ENCODE data around the gene TECTB. TPM values are rescaled to one million over a fixed set of nuclear protein-coding genes. Genes with fewer than 3 reads are reported as not detected.

Gene TECTB
- total and polyA plus RNA-seq, 9 of the 15 experiments (the other 6 are each of a cell fraction or from before 2014, with no cell fraction given), result not detected

GRCh38 chr10:112345202-112345601 is 62.0 kb downstream of the TECTB start (continued):
- no peak for TF ChIP-seq IRF1 (CRISPR knock-in tag; IDR thresholded peaks at IDR 0.05; ENCODE audit: borderline replicate concordance)
- TF ChIP-seq ETS2 (tag; IDR thresholded peaks at IDR 0.05; ENCODE audit: borderline replicate concordance, poor library complexity, severe bottlenecking), result no peak

- no TSS peak for BruUV-seq (replicated peaks)
- Histone ChIP-seq H3K79me2 (ENCODE audit: control insufficient read depth, insufficient read depth, low read length) (no peaks in the 10 kb centered on the region), H3K9me3 (replicated peaks; ENCODE audit: control insufficient read depth, insufficient read depth, low read depth, low read length) (no peaks in the 10 kb centered on the region), H3K36me3 (ENCODE audit: control insufficient read depth, insufficient read depth, low read length) (no peaks in the 10 kb centered on the region), H3K9me1 (ENCODE audit: control insufficient read depth, insufficient read depth, low read length) (no peaks in the 10 kb centered on the region), H2AFZ (ENCODE audit: low read depth, low read length) (no peak overlapping the region), H3K27me3 (ENCODE audit: control insufficient read depth in 2 of 2, insufficient read depth in 2 of 2, low read length in 2 of 2) (peaks cover 0 to 23% of the 10 kb centered on the region in 2 experiments; a peak in 2 of 5 replicates), H3K4me3 (no peak overlapping the region), H3K4me1 (replicated peaks in 1 of 2; ENCODE audit: control insufficient read depth in 2 of 2, insufficient read depth in 2 of 2, low read length in 2 of 2) (0 out of 5 replicates have a peak, but pooled peaks cover 0 to 6% of the 10 kb centered on the region in 2 experiments), H3K9ac (ENCODE audit: insufficient read depth in 1 of 2, low read depth in 2 of 2, low read length in 2 of 2) (no peak overlapping the region), H3K27ac (ENCODE audit: extremely low read depth, low read depth, low read length) (no peak overlapping the region), H3K4me2 (ENCODE audit: insufficient read depth, low read length) (no peak overlapping the region), H4K20me1 (replicated peaks; ENCODE audit: control insufficient read depth, insufficient read depth, low read length) (no peaks in the 10 kb centered on the region; the same call in 1 of the 2 replicates)
- no peak for ATAC-seq
- in situ Hi-C loops (cut with MboI) (no loop called here), intact Hi-C loops (cut with micrococcal nuclease) (no loop called here)
- ChIA-PET POLR2A (no interaction called here), CTCF (ENCODE audit: low intra/inter-chr PET ratio) (no interaction called here)
- no peak for DNase-seq (ENCODE audit: extremely low read depth in 1 of 4, low spot score in 3 of 4)
- FAIRE-seq, result no peak
- 5% methylated on average over 9 of the region's 9 CpGs for WGBS (ENCODE audit: insufficient coverage, low coverage, missing lambda C conversion rate)
- no peak for TF ChIP-seq SUPT5H (IDR thresholded peaks at IDR 0.05)
- no peak for TF ChIP-seq SMARCA4 (IDR thresholded peaks at IDR 0.05)
- TF ChIP-seq RFX5 (IDR thresholded peaks at IDR 0.05; ENCODE audit: low read depth, low read length), result no peak
- TF ChIP-seq HMG20A (CRISPR knock-in tag; conservative IDR thresholded peaks at IDR 0.05), result no peak
- no peak for TF ChIP-seq CTCFL (IDR thresholded peaks at IDR 0.05; ENCODE audit: borderline replicate concordance, insufficient read depth, low read depth, low read length, poor library complexity, severe bottlenecking)
- no peak for TF ChIP-seq NEUROD1 (IDR thresholded peaks at IDR 0.05; ENCODE audit: borderline replicate concordance, low read depth, low read length, partially characterized antibody)
- TF ChIP-seq RBM17 (IDR thresholded peaks at IDR 0.05; ENCODE audit: borderline replicate concordance, low read depth, low read length), result no peak
- TF ChIP-seq SNRNP70 (optimal IDR thresholded peaks at IDR 0.05; ENCODE audit: low read depth, low read length), result no peak
- no peak for TF ChIP-seq KAT8 (IDR thresholded peaks at IDR 0.05; ENCODE audit: low read depth)
- no peak for TF ChIP-seq ZNF277 (CRISPR knock-in tag; IDR thresholded peaks at IDR 0.05; ENCODE audit: borderline replicate concordance)
- TF ChIP-seq E2F4 (CRISPR knock-in tag; IDR thresholded peaks at IDR 0.05; ENCODE audit: low read depth), result no peak
- no peak for TF ChIP-seq ZKSCAN8 (CRISPR knock-in tag; IDR thresholded peaks at IDR 0.05)
- no peak for TF ChIP-seq MTA3 (IDR thresholded peaks at IDR 0.05; ENCODE audit: borderline replicate concordance)
- TF ChIP-seq ZNF583 (CRISPR knock-in tag; IDR thresholded peaks at IDR 0.05), result no peak
- no peak for TF ChIP-seq RB1 (IDR thresholded peaks at IDR 0.05; ENCODE audit: low read depth)
- TF ChIP-seq WHSC1 (IDR thresholded peaks at IDR 0.05; ENCODE audit: low read length), result no peak
These were observed 62.5 kb downstream of the TECTB start for GRCh38 chr10:112345743-112346142.
